Activated CD4-positive, alpha-beta memory T cell treated with anti-CD3 and anti-CD28 coated beads for 36 hours (primary cell): Measurements from ENCODE around the gene ABCB11. TPM values are rescaled to one million over a fixed set of nuclear protein-coding genes. Genes with fewer than 3 reads are reported as not detected.

Experiments used
- CTCF ChIA-PET: fragments of 350-600 bp; sonication (Branson Sonifier 250); formaldehyde crosslinking; loops from one replicate; lab custom pipeline; 2021; ENCODE audit warnings: antibody characterized with exemption, inconsistent platforms; lab: Charles Lee
- POLR2A ChIA-PET: fragments of 350-600 bp; sonication (Branson Sonifier 250); formaldehyde crosslinking; loops from one replicate; lab custom pipeline; 2021; ENCODE audit warnings: antibody characterized with exemption; lab: Charles Lee
- DNase-seq: peaks from one replicate; pipeline ENCODE4 v3.0.0-alpha.2; 2020
- H3K27ac Mint-ChIP-seq: one replicate; pipeline ENCODE4 v1.8.0; 2021; ENCODE audit warnings: mixed read lengths
- H3K27me3 Mint-ChIP-seq: one replicate; pipeline ENCODE4 v1.8.0; 2021; ENCODE audit warnings: mixed read lengths
- H3K36me3 Mint-ChIP-seq: one replicate; pipeline ENCODE4 v1.8.0; 2021; ENCODE audit warnings: mixed read lengths
- H3K4me1 Mint-ChIP-seq: one replicate; pipeline ENCODE4 v1.8.0; 2021; ENCODE audit warnings: low read depth, mixed read lengths
- H3K4me3 Mint-ChIP-seq: one replicate; pipeline ENCODE4 v1.8.0; 2021; ENCODE audit warnings: mild to moderate bottlenecking, mixed read lengths
- H3K9me3 Mint-ChIP-seq: one replicate; pipeline ENCODE4 v1.8.0; 2021; ENCODE audit warnings: mixed read lengths
- intact Hi-C: fragments of 100-400 bp; cut with micrococcal nuclease; formaldehyde crosslinking; loops from one replicate; pipeline ENCODE4 v1.15.1; 2023
- total RNA-seq, 2 experiments: library from RNA; stranded (reverse); gene quantifications; one replicate each; pipeline ENCODE4 v1.2.3, GENCODE V29; 2021

ABCB11 gene
- total RNA-seq, 2 experiments from 2014 or later, result not detected

DNA sequence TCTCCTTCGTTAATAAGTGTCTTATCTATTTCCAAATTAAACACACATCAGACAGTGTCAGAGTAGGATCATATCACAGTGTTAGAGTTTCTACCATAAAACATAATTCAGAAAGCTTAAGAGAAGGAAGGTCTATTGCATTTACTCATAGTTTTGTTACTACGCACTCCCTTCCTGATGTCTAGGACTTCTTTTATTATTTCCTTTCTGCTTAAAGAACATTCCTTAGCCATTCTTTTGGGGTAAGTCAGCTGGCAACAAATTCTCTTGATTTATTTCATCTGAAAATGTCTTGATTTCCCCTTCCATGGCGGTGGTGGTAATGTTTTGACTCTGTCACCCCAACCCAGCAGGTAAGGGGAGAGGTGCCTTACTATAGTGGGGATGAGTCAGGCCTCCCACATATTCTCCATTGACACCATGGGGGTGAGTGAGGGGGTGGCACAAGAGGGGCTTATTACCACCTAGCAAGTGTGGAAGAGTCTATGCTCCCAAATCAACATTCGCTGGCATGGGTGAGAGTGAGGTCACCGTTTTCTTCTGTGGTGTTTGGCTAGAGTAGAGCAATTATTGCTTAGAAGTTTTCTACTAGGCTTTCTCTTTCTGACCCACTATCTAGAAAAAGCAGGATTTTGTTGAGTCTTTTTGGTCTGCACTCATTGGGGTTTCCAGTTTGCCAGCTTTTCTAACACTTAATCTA, 29.9 kb downstream of the ABCB11 start:
- intact Hi-C loops, result no loop called here
- no peak overlapping the region for H3K27ac Mint-ChIP-seq
- CTCF ChIA-PET, result no interaction called here
- H3K36me3 Mint-ChIP-seq, result no peaks in the 10 kb centered on the region
- POLR2A ChIA-PET, result no interaction called here
- no peaks in the 10 kb centered on the region for H3K27me3 Mint-ChIP-seq
- DNase-seq, result no peak
- no peak overlapping the region for H3K4me3 Mint-ChIP-seq
- no peaks in the 10 kb centered on the region for H3K9me3 Mint-ChIP-seq
- H3K4me1 Mint-ChIP-seq, result peaks cover 3% of the 10 kb centered on the region

DNA sequence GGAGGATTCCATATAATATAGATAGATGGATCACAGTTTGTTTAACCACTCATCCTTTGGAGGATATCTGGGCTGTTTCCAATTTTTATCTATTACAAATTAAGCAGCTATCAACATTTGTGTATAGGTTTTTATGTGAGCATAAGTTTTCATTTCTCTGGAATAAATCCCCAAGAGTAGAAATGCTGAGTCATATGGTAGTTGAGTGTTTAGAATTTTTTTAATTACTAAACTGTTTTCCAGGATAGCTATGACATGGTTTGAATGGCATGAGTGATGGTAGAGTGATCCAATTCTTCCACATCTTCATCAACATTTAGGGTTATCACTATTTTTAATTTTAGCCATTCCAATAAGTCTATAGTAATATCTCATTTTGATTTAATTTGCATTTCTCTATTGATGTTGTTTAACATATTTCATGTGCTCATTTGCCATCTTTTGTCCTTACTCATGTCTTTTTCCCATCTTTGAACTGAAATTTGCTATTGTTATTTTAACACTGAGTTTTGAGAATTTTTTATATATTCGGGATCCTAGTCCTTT, 31.4 kb downstream of the ABCB11 start:
- no peak overlapping the region for H3K27ac Mint-ChIP-seq
- no peaks in the 10 kb centered on the region for H3K36me3 Mint-ChIP-seq
- ChIA-PET POLR2A (no interaction called here), CTCF (interaction anchor here (0.7 to 1.2 kb wide), 3 partner anchors 97 to 147 kb away, joined by 3 read pairs; no protein-coding TSS in a partner anchor)
- H3K27me3 Mint-ChIP-seq, result no peaks in the 10 kb centered on the region
- peaks cover 3% of the 10 kb centered on the region for H3K4me1 Mint-ChIP-seq
- H3K4me3 Mint-ChIP-seq, result no peak overlapping the region
- no peak for DNase-seq
- H3K9me3 Mint-ChIP-seq, result no peaks in the 10 kb centered on the region
- intact Hi-C loops, result no loop called here

DNA sequence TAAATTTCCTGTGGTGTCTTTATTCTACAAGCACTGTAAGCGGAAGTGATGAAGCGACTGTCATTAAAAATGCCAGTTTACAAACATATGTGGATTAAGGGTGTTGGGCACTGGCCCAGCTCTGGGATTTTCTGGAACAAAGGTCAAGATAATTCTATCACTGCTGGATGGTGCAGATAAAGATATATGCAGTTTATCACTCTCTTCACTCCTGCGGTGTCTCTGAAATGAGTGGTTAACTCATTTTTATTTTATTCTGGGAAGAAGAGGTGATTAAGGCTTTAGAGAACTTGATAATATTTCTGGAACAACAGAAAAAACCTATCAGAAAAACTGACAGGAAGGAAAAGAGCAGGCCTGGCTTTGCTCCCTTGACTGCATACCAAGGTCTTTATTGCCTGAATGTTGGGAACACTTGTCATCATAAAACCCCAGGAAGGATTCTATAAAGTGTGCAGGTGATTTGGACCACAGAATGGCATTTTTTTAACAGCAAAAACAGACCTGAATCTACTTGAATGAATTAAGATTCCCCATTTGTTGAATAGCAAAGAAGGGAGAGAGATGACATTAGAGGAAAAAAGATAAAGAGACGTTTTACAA, 32.4 kb downstream of the ABCB11 start:
- no peak for DNase-seq
- intact Hi-C loops, result no loop called here
- Mint-ChIP-seq H3K9me3 (no peaks in the 10 kb centered on the region), H3K4me3 (no peak overlapping the region), H3K27me3 (peaks cover 4% of the 10 kb centered on the region), H3K36me3 (no peaks in the 10 kb centered on the region), H3K27ac (no peak overlapping the region), H3K4me1 (peaks cover 3% of the 10 kb centered on the region)
- CTCF ChIA-PET, result interaction anchor here (0.7 to 0.8 kb wide), 2 partner anchors 133 to 148 kb away, joined by 3 read pairs; no protein-coding TSS in a partner anchor
- POLR2A ChIA-PET, result no interaction called here

DNA sequence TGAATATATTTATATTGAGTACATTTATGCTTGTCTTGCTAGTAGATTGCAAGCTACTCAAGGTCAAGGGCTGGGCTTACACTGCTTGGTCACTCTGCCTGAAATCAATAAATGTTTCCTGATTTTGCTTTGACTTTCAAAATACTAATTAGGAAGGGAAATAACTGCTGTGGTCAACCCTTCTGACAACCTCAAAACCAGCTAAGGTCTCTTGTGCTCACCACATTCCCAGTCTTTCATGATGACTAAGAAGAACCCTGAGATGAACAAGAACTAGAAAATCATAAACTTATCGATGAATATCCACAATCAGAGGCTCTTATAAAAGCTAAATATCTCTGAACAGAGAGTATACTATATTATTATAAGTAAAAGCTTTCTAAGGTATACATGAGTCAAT, 33.3 kb downstream of the ABCB11 start:
- H3K4me3 Mint-ChIP-seq, result no peak overlapping the region
- H3K27me3 Mint-ChIP-seq, result peaks cover 4% of the 10 kb centered on the region
- DNase-seq, result no peak
- ChIA-PET CTCF (interaction anchor here (0.8 to 1.0 kb wide), 2 partner anchors 36 to 134 kb away, joined by 3 read pairs; no protein-coding TSS in a partner anchor), POLR2A (no interaction called here)
- peaks cover 3% of the 10 kb centered on the region for H3K4me1 Mint-ChIP-seq
- no peaks in the 10 kb centered on the region for H3K9me3 Mint-ChIP-seq
- no peaks in the 10 kb centered on the region for H3K36me3 Mint-ChIP-seq
- no peak overlapping the region for H3K27ac Mint-ChIP-seq
- intact Hi-C loops, result no loop called here

DNA sequence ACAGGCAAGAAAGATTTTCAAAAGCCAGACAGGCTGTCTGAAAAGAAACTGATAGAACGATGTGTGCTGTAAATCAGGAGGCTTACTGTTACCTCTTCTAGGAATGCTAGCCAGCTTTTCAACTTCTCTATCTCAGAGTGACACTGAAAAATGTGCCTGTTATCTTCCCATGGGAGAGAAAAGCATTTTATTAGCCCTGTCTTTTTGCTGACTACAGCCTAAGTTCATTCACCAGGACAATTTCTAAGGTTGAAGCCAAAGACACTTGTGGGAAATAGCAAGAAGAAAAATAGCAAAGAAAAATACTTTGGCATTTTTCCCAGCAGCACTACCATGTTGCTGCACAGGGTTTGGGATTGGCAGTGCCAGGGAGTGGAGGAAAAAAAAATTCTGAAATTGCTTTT, 34.0 kb downstream of the ABCB11 start:
- CTCF ChIA-PET, result interaction anchor here (1.0 kb wide), 1 partner anchor 35 kb away, joined by 3 read pairs; no protein-coding TSS in a partner anchor
- no peak for DNase-seq
- peaks cover 4% of the 10 kb centered on the region for H3K27me3 Mint-ChIP-seq
- intact Hi-C loops, result no loop called here
- no peak overlapping the region for H3K4me3 Mint-ChIP-seq
- H3K9me3 Mint-ChIP-seq, result no peaks in the 10 kb centered on the region
- H3K36me3 Mint-ChIP-seq, result no peaks in the 10 kb centered on the region
- POLR2A ChIA-PET, result no interaction called here
- peaks cover 3% of the 10 kb centered on the region for H3K4me1 Mint-ChIP-seq
- H3K27ac Mint-ChIP-seq, result no peak overlapping the region

DNA sequence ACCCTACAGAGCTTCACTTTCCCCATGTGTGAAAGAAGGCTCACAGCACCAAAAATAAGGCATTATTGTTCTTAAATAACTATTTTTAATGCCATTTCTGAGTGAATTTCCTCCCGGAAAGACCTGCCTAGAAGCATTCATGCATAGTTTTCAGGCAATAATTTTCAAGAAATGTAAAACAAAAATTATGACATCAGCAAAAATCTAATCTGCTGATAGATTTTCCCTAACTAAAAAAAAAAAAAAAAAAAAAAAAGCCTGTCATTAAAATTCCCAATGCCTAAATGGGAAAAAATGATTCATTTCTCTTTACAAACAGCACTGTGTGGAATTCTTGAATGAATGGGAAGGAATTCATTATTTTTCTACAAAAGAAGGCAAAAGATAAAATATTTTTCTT, 35.4 kb downstream of the ABCB11 start:
- ChIA-PET POLR2A (no interaction called here), CTCF (no interaction called here)
- Mint-ChIP-seq H3K27me3 (peaks cover 4% of the 10 kb centered on the region), H3K27ac (no peak overlapping the region), H3K4me1 (no peaks in the 10 kb centered on the region), H3K36me3 (no peaks in the 10 kb centered on the region), H3K9me3 (no peaks in the 10 kb centered on the region), H3K4me3 (no peak overlapping the region)
- intact Hi-C loops, result no loop called here
- DNase-seq, result no peak

DNA sequence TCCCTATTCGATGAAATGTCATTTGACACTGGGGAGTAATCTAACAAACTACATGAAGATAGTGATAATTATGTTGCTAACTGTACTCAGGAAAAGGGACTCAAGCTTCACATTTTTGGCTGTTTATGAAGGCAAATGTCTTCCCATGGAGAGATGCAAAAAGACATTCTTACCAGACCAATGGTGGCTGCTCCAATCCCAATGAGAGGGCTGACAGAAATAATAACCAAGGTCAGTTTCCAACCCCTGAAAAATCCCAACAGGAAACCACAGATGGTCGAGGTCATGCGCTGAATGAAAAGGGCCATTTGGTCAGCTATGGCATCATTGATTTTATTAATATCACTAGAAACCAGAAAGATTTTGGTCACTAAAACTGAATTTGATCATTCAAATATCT, 37.6 kb downstream of the ABCB11 start:
- Mint-ChIP-seq H3K4me1 (no peaks in the 10 kb centered on the region), H3K4me3 (no peak overlapping the region), H3K27me3 (peaks cover 4% of the 10 kb centered on the region), H3K27ac (no peak overlapping the region), H3K9me3 (no peaks in the 10 kb centered on the region), H3K36me3 (no peaks in the 10 kb centered on the region)
- ChIA-PET POLR2A (no interaction called here), CTCF (no interaction called here)
- DNase-seq, result no peak
- intact Hi-C loops, result no loop called here

DNA sequence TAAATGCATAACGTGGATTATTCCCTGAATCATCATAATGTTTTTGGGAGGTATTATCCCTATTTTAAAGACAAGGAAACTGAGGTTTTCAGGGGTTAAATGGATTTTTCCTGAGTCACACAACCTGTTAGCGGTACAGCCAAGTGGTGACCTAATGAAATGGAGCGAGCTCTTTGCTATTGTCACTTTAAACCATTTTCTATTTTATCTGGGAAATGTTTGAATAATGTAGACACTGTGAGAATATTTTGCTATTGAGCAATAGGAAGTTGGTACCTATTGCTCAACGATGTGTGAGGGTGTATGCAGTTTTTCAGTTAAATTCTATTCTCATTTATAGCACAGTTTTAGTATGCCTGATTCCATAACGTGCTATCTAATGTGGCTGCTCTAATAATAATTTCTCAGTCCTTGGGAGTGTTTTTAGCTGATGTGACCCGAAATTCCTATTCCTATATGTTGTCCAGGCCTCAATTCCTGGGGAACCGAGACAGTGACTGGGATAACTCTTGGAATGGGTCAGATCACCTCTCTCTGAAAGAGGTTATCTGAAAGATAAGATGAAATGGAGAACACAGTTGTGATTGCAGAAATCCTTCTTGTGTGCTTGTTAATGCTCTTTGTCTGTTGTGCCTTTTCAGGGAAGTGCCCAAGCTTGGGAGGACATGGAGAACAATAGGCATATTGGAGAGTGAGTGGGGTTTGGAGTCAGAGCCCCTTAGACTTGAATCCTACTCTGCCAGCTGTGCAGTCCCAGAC, 38.4 kb downstream of the ABCB11 start:
- no peak for DNase-seq

DNA sequence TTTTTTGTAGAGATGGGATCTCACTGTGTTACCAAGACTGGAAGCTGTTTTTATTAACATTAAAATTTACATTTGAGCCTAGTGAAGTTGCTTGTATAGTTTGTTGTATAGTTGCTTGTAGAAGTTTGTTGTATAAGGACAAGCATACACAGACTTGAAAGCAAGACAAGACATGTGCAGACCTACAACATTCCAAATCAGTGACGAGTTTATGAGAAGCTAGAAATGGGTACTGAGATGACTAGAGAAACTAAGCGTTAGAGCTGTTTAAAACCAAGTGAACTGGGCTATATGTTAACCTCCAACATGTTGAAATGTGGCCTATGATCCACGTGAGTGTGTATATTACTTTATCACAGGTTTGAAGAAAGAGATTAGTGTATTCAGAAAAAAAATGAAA, 39.1 kb downstream of the ABCB11 start:
- H3K27ac Mint-ChIP-seq, result no peak overlapping the region
- H3K4me3 Mint-ChIP-seq, result no peak overlapping the region
- CTCF ChIA-PET, result interaction anchor here (1.2 kb wide), 1 partner anchor 118 kb away, joined by 3 read pairs; no protein-coding TSS in a partner anchor

More for the DNA sequence above, 38.4 kb downstream of the ABCB11 start:
- H3K9me3 Mint-ChIP-seq, result no peaks in the 10 kb centered on the region
- peaks cover 4% of the 10 kb centered on the region for H3K27me3 Mint-ChIP-seq
- H3K4me3 Mint-ChIP-seq, result no peak overlapping the region
- intact Hi-C loops, result no loop called here
- no peak overlapping the region for H3K27ac Mint-ChIP-seq
- no peaks in the 10 kb centered on the region for H3K4me1 Mint-ChIP-seq
- no peaks in the 10 kb centered on the region for H3K36me3 Mint-ChIP-seq
- ChIA-PET CTCF (interaction anchor here (1.2 kb wide), 1 partner anchor 117 kb away, joined by 3 read pairs; no protein-coding TSS in a partner anchor), POLR2A (no interaction called here)

DNA sequence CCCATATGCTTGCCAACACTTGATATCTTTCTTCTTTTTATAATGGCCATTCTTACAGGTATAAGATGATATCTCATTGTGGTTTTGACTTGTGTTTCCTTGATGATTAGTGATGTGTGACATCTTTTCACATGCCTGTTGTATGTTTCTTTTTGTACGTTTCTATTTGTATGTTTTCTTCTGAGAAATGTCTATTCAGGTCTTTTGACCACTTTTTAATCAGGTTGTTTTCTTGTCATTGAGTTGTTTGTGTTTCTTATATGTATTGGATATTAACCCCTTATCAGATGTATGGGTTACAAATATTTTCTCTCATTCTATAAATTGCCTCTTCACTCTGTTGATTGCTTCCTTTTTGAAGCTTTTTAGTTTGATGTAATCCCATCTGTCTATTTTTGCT, 42.4 kb downstream of the ABCB11 start:
- no peaks in the 10 kb centered on the region for H3K9me3 Mint-ChIP-seq
- ChIA-PET POLR2A (no interaction called here), CTCF (no interaction called here)
- no peak for DNase-seq
- H3K4me1 Mint-ChIP-seq, result no peaks in the 10 kb centered on the region
- intact Hi-C loops, result no loop called here
- no peak overlapping the region for H3K4me3 Mint-ChIP-seq
- H3K27ac Mint-ChIP-seq, result no peak overlapping the region
- H3K36me3 Mint-ChIP-seq, result no peaks in the 10 kb centered on the region
- H3K27me3 Mint-ChIP-seq, result peaks cover under 1% of the 10 kb centered on the region

More for the DNA sequence above, 39.1 kb downstream of the ABCB11 start:
- intact Hi-C loops, result no loop called here
- Mint-ChIP-seq H3K36me3 (no peaks in the 10 kb centered on the region), H3K4me1 (no peaks in the 10 kb centered on the region), H3K27me3 (peaks cover 4% of the 10 kb centered on the region), H3K9me3 (no peaks in the 10 kb centered on the region)
- DNase-seq, result no peak
- POLR2A ChIA-PET, result no interaction called here

DNA sequence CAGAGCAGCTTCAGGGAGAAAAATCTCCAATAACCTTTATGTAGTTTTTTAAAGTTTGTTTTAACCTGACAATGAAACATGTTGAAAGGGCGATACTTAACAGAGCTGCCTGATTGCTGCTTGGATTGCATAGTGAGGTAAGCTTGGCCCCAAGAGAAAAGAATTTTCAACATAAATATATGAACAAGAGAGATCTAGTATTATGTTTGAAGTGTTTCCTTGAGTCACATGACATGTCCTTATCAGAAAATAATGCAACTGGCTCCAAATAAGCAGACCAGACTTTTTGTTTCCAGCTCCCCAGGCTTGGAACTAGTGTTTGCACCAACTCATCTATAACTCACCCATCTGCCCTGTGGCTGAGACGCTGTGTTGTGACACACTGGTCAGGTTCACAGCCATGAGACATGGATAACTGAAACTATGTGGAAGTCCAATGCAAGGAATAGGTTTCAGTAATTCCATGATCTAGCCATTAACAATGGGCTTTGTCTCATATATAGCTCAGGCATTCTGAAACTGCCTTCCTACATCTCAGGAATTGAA, 44.7 kb downstream of the ABCB11 start:
- no peaks in the 10 kb centered on the region for H3K27me3 Mint-ChIP-seq
- H3K27ac Mint-ChIP-seq, result no peak overlapping the region
- no peaks in the 10 kb centered on the region for H3K9me3 Mint-ChIP-seq
- H3K4me3 Mint-ChIP-seq, result no peak overlapping the region
- H3K4me1 Mint-ChIP-seq, result no peaks in the 10 kb centered on the region
- ChIA-PET POLR2A (no interaction called here), CTCF (no interaction called here)
- H3K36me3 Mint-ChIP-seq, result no peaks in the 10 kb centered on the region
- no peak for DNase-seq
- intact Hi-C loops, result no loop called here

DNA sequence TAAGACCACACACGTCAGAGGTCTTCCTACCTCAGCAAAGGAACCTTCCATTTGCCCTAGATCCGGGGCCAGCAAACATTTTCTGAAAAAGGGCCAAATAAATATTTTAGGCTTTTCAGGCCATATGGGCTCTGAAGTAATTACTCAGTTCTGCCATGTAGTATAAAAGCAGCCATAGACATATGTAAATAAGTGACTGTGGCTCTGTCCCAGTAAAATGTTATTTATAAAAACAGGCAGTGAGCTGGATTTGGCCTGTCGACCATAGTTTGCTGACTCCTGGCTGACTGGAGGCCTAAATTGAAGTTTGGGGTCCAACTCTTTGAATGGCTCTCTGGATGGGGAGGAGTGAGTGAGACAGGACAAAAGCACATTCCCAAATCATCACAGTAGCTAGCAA, 49.5 kb downstream of the ABCB11 start:
- intact Hi-C loops, result no loop called here
- H3K36me3 Mint-ChIP-seq, result no peaks in the 10 kb centered on the region
- no peak overlapping the region for H3K27ac Mint-ChIP-seq
- no peaks in the 10 kb centered on the region for H3K27me3 Mint-ChIP-seq
- POLR2A ChIA-PET, result no interaction called here
- CTCF ChIA-PET, result no interaction called here
- DNase-seq, result no peak
- H3K4me1 Mint-ChIP-seq, result no peaks in the 10 kb centered on the region
- H3K4me3 Mint-ChIP-seq, result no peak overlapping the region
- H3K9me3 Mint-ChIP-seq, result no peaks in the 10 kb centered on the region
